ENCODE measurements around the gene MAPT.

MAPT gene

DNA sequence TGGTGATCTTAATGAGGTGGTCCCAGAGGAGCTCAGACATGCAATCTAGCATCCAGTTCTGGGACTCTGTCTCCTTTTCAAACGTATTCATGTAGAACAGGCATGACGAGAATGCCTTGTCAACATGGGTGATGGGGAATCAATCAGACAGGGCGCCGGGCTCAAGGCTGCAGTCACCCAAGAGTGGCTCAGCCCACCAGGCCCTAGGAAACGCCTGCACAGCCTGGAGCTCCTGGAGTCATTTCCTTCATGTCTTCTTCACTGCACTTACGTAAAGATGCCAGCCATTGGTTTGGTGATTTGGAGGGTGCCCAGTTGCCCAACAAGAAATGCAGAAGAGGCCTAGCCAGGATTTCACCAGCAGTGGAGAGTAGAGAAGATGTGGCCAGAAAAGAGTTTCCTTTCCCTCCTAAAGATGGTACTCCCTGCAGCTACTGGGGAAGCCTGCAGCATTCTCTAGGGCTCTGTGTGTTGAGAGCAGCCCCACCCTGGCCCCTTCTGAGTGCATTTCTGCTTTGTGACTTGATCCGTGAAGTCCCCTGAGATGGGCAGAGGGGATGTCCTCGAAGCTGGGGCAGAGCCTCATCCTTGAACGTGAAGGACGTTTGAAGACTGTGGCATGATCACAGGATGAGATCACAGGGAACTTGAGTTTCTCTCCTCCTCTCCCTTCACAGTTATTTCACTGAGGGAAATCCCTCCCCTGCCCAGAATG, 80.7 kb downstream of the MAPT start:
- peak overlapping the region; percentile 88 for H3K27ac ChIP-seq
- TF ChIP-seq CTCF (conservative IDR thresholded peaks at IDR 0.05) (no peak), ZFX (IDR thresholded peaks at IDR 0.05) (no peak)

GRCh38 chr17:45975640-45976295, 81.4 kb downstream of the MAPT start:
- no peak for TF ChIP-seq CTCF (conservative IDR thresholded peaks at IDR 0.05)
- no peak for TF ChIP-seq ZFX (IDR thresholded peaks at IDR 0.05)
- H3K27ac ChIP-seq, result no peak overlapping the region

DNA sequence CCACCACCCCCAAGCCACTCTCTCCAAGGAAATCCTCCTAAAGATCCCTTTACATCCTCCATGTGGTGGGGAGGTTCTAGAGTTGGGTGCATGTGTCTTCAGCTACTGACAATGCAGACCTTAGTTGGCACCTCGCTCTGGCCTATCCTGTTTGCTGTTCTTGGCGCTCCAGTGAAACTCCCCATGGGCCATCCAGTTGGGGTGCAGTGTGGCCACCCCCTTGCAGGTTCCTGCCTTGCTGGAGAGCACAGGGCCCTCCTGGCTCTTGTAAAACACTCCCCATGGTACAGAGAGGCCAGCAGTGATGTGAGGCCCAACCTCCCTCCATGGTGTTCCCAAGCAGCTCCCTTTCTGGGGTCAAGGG, 82.0 kb downstream of the MAPT start:
- no peak overlapping the region for H3K27ac ChIP-seq
- TF ChIP-seq CTCF (conservative IDR thresholded peaks at IDR 0.05) (no peak), ZFX (IDR thresholded peaks at IDR 0.05) (no peak)

GRCh38 chr17:45976755-45977505, 82.6 kb downstream of the MAPT start:
- no peak overlapping the region for H3K27ac ChIP-seq
- TF ChIP-seq CTCF (conservative IDR thresholded peaks at IDR 0.05) (no peak), ZFX (IDR thresholded peaks at IDR 0.05) (no peak)

- TF ChIP-seq CTCF (conservative IDR thresholded peaks at IDR 0.05), result no peak
- no peak for TF ChIP-seq ZFX (IDR thresholded peaks at IDR 0.05)
- H3K27ac ChIP-seq, result no peak overlapping the region
These were observed 83.1 kb downstream of the MAPT start for GRCh38 chr17:45977506-45977824.

DNA sequence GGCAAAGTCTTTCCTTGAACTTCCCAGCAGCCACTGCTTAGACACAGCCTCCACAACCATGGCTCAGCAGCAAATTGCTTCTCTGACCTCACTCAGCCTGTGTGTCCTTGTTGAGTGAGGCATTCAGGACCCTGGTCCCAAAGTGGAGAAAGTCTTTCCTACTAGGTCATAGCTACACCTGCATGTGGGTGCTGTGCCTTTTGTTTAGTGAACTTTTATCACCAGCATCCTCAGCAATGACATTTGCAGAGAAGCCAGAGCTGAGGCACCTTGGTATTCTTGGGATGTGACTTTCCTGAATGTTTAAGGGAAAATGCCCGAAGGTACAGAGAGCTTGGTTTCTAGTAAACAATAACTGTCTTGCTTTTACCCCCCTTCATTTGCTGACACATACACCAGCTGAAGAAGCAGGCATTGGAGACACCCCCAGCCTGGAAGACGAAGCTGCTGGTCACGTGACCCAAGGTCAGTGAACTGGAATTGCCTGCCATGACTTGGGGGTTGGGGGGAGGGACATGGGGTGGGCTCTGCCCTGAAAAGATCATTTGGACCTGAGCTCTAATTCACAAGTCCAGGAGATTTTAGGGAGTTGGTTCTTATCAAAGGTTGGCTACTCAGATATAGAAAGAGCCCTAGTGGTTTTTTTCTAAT, 83.7 kb downstream of the MAPT start:
- no peak for TF ChIP-seq CTCF (conservative IDR thresholded peaks at IDR 0.05)
- no peak for TF ChIP-seq ZFX (IDR thresholded peaks at IDR 0.05)

DNA sequence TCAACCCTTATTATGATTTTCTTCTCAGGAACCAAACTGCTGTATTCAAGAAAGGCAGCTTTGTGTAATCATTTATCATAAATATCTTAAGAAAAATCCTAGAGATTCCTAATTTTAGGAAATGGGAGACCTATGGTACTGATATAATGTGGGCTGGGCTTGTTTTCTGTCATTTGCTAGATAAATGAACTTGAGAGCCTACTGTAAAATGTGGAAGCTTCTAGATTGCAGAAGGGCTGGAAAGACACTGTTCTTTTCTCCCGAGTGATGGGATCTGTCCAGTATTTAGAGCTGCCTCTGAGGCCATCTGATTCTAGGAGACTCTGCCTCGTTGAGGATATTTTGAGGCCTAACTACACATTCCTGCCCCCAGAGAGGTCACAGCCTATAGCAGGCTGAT, 84.8 kb downstream of the MAPT start:
- TF ChIP-seq ZFX (IDR thresholded peaks at IDR 0.05) (no peak), CTCF (conservative IDR thresholded peaks at IDR 0.05) (no peak)
- H3K27ac ChIP-seq, result no peak overlapping the region

More for the DNA sequence above, 83.7 kb downstream of the MAPT start:
- no peak overlapping the region for H3K27ac ChIP-seq
